Medulla oblongata (tissue), 1 donor: ENCODE measurements around the gene USP17L12.
"Not testable (repeated sequence)": the region's sequence is repeated elsewhere in the genome, so short reads cannot be mapped to it uniquely, and the experiment has no call there.

Source experiments
- DNase-seq: peaks from one replicate; pipeline ENCODE4 v3.0.0-alpha.2; 2015; ENCODE audit errors: extremely low spot score

The USP17L12 gene

GRCh38 chr4:9219852-9220251, at the start of gene USP17L12:
USP17L12 (plus strand) TSS chr4:9220152; CDS start chr4:9220152, 0 bp downstream.
- DNase-seq = not testable (repeated sequence)

GRCh38 chr4:9210357-9210756, 9.6 kb upstream of the USP17L12 start, which contains the start of gene USP17L10:
USP17L10 (plus strand) TSS chr4:9210657; CDS start chr4:9210657, 0 bp downstream.
- DNase-seq = not testable (repeated sequence)

GRCh38 chr4:9214701-9215100, 5.3 kb upstream of the USP17L12 start:
- DNase-seq = not testable (repeated sequence)

- DNase-seq = not testable (repeated sequence)
Measured at GRCh38 chr4:9215105-9215504, 4.8 kb upstream of the USP17L12 start, which contains the start of gene USP17L11. USP17L11 (plus strand) TSS chr4:9215405; CDS start chr4:9215405, 0 bp downstream.

- DNase-seq = not testable (repeated sequence)
Measured at GRCh38 chr4:9224596-9224995, 4.6 kb downstream of the USP17L12 start, which contains the start of gene USP17L13. USP17L13 (plus strand) TSS chr4:9224896; CDS start chr4:9224896, 0 bp downstream.

GRCh38 chr4:9230249-9230648, 10.3 kb downstream of the USP17L12 start:
- not testable (repeated sequence) for DNase-seq

- DNase-seq = not testable (repeated sequence)
Measured at GRCh38 chr4:9234085-9234484, 14.1 kb downstream of the USP17L12 start, which contains the start of gene USP17L15. USP17L15 (plus strand) TSS chr4:9234385; CDS start chr4:9234385, 0 bp downstream.

- not testable (repeated sequence) for DNase-seq
Measured at GRCh38 chr4:9238461-9238860, 18.5 kb downstream of the USP17L12 start.

- not testable (repeated sequence) for DNase-seq
Measured at GRCh38 chr4:9243579-9243978, 23.6 kb downstream of the USP17L12 start, which contains the start of gene USP17L17. USP17L17 (plus strand) TSS chr4:9243879; CDS start chr4:9243879, 0 bp downstream.

GRCh38 chr4:9247953-9248680, 28.2 kb downstream of the USP17L12 start, which contains the start of gene USP17L18:
USP17L18 (plus strand) TSS chr4:9248630; CDS start chr4:9248630, 0 bp downstream.
- DNase-seq = peak; percentile 2

GRCh38 chr4:9253078-9253477, 33.1 kb downstream of the USP17L12 start, which contains the start of gene USP17L19:
USP17L19 (plus strand) TSS chr4:9253378; CDS start chr4:9253378, 0 bp downstream.
- DNase-seq = not testable (repeated sequence)

GRCh38 chr4:9257824-9258223, 37.9 kb downstream of the USP17L12 start, which contains the start of gene USP17L20:
USP17L20 (plus strand) TSS chr4:9258124; CDS start chr4:9258124, 0 bp downstream.
- not testable (repeated sequence) for DNase-seq

- DNase-seq = not testable (repeated sequence)
Measured at GRCh38 chr4:9262572-9262971, 42.6 kb downstream of the USP17L12 start, which contains the start of gene USP17L21. USP17L21 (plus strand) TSS chr4:9262872; CDS start chr4:9262872, 0 bp downstream.

- not testable (repeated sequence) for DNase-seq
Measured at GRCh38 chr4:9267319-9267718, 47.4 kb downstream of the USP17L12 start, which contains the start of gene USP17L22. USP17L22 (plus strand) TSS chr4:9267619; CDS start chr4:9267619, 0 bp downstream.
